DMS153 (cell line): ENCODE measurements around the gene GALK1.
A peak's percentile ranks its signal among the peaks of the same experiment; 100 is the strongest.
"Not testable (repeated sequence)": the region's sequence is repeated elsewhere in the genome, so short reads cannot be mapped to it uniquely, and the experiment has no call there.

ENCODE experiments used
- DNase-seq: peaks from one replicate; lab custom pipeline; 2025; lab: John Stamatoyannopoulos, UW

The GALK1 gene

DNA sequence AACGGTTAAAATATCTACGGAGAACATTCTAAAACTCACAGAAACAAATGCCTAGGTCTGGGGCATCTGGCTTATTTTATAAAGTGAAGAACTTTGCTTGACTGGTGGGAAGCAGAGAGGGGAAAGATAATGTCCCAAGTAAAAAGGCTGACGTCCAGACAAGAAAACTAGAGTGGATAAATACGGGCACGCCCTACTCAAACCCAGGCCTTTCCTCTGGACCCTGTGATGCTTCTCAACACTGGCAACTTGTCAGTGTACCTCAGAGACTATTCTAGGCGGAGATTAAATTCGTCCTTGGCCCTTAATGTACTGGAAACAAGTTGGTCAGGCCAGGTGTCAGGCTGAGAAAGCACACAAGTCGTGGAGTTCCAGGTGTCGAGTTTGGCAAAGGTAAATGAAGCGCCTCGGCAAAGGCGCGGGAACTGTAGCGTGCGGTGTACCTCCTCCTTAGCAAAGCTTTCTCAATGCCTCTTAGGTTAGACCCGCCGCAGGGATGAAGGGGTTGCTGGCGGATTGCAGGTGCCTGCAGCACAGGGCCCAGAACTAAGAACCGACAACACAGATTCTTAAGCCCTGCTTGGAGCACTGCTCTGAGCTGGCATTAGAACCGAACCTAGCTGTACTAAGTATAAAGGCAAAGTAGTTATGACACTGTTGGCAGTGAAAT is 18.9 kb upstream of the GALK1 start:
- no peak for DNase-seq

DNA sequence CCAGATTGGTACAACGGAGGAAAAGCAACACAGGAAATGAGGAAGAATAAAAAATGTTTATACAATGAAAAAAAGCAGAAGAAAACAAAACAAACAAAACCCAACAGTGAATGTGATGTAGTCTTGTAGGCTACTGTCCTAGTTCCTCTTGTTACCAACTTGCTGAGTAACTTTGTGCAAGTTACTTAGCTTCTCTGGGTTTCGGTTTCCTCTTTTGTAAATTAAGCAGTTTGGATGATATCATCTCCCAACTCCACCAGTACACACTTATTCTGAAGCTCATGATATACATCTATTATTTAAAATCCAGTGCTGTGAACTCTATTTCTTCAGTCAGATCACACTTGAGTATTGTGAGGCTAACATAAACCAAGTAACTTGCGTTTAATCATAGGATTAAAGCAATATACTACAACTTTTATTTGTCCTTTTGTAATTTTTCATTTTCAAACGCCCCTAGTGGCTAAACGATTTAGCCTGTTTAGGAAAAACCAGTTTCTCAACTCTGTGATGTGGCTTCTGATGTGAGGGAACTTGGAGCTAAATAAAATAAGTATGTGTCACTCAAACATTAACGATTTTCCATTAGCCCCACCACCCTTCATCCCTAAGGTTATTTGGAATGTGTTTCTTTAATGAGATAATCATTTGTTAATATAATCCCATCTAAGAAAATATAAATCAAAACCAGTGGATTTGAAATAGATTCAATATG is 18.2 kb upstream of the GALK1 start:
- DNase-seq: peak; percentile 60

DNA sequence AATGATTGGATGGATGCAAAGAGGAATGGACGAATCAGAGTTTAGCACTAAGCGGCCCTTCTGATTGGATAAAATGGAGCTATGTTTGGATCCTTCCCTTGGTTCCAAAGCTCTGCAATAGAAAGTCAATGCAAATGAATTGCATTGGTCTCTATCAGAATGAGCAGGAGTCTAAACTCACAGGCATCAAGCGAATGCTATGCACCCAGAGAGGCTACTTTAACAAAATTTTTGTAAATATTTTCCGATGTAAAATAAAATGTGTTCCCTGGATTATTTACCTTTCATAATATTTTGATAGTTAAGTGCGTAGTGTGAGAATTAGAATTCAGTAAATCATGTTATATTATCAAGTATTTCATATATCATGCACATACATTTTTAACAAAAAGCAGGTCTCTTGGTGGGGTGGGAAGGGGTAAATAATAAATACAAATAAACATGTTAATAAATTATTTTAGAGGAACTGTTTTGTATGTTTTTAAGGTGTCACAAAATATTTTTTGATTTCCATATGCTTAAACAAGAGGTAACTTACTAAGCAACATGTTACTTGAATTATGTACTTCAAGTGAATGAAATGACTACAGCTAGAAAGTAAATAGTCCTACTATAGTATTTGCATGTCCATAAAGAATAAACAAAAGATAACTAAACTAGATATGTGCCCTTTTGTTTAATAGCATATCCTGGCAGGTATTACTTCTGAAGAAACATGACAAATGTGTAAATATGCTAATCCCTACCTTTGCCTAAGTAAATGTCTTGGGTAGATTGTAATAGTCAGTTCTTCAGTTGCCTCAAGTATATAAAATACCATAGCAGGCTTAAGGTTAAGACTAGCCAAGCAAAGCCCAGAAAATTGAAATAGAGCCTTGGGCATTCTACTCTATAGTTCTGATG is 15.2 kb upstream of the GALK1 start:
- DNase-seq: no peak

DNA sequence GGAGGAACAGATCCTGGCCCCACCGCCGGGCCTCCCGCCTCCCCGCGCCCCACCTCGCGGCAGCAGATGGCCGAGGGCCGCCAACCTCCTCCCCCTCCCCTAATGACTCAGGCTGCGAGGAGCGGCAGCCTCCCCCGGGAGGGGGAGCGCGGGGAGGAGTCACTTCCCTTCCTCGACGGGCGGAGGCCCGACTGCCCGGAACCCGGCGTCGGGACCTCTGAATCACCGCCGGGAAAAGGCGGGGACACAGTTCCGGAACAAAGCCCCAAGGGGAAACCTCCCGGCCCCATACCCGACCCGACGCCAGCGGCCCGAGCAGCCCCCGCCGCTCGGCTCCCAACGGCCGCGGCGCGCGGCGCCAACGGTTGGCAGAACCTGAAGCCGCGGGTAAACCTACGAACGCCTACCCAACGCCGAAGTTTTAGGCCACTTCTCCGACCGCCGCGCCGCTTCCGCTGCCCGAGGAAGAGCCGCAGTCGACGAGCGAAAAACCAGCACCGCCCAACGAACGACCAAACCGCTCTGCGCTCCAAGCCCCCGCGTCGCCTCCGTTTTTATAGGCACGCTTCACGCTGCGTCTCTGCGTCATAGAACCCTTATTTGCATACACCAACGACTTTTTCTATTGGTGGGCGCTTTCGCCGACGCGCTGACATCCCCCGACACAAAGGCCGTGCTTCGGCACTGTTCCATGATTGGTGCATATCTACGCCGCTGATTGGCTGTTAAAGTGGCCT is 14.4 kb upstream of the GALK1 start:
- DNase-seq: peak; percentile 100

DNA sequence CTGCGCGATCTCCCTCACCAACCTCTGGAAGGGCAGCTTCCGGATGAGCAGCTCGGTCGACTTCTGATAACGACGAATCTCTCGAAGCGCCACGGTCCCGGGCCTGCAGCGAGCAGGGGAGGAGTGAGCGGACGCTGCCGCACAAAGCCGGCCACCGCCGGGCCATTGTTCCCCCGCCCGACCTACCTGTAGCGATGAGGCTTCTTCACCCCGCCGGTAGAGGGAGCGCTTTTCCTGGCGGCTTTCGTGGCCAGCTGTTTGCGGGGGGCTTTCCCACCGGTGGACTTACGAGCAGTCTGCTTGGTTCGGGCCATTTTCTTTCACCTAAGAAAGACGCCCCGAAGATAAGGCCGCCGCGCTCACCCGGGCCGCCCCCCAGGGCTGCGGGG is 13.9 kb upstream of the GALK1 start:
- no peak for DNase-seq

DNA sequence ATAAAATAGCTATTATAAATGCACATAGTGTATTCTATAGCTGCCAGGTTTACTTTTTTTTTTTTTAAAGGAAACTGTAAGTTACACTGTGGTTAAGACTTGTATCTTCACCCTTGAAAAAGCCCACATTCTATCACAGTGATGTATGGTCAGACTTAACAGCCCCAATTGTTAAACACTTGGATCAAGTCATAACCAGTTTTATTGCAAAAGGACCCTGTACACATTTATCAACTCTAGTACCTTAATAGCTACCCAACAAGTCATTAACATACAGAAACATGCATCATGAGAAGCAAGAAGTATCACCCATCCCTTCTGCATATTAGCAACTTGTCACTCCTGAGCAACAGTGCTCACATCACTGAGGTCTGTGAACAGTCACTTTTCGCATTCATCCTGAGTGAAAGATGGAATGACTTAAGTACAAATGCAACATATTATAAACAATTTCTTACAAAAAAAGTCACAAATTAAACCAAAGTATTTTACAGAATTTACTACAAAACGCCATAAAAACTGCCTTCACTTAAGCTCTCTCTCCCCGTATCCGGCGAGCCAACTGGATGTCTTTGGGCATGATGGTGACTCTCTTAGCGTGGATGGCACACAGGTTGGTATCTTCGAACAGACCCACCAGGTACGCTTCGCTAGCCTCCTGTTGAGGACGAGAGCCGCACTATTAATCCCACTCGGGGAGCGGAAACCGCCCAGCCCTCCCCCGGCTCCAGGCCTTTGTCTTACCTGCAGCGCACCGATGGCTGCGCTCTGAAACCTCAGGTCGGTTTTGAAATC is 13.3 kb upstream of the GALK1 start:
- not testable (repeated sequence) for DNase-seq

DNA sequence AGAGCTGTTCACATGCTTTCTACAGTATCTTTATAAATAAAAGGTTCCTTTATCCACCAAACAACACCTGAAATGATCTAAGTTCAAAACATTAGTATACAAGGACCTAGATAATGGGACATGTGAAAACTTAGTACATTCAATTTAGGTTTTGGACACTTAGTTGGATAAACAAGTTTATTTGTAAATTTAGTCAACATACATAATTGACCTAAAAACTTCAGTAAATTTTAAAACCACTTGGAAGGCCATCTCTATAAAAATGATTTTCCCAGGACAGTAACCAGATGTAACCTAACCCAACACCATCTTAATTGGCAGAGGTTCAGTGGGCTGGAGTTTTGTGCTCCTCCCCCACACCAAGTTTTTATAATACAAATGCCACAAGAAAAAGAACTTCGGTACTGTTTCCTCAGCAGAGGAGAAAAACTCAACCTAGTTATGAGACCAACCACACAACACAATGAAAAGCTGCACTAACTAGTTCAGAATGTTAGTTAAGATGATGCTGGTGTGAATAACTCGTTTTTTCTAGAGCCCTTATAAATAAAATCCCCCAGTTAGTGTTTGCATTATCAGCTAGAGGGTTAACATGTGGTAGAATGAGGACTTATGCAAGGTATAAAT is 12.4 kb upstream of the GALK1 start:
- DNase-seq: no peak

DNA sequence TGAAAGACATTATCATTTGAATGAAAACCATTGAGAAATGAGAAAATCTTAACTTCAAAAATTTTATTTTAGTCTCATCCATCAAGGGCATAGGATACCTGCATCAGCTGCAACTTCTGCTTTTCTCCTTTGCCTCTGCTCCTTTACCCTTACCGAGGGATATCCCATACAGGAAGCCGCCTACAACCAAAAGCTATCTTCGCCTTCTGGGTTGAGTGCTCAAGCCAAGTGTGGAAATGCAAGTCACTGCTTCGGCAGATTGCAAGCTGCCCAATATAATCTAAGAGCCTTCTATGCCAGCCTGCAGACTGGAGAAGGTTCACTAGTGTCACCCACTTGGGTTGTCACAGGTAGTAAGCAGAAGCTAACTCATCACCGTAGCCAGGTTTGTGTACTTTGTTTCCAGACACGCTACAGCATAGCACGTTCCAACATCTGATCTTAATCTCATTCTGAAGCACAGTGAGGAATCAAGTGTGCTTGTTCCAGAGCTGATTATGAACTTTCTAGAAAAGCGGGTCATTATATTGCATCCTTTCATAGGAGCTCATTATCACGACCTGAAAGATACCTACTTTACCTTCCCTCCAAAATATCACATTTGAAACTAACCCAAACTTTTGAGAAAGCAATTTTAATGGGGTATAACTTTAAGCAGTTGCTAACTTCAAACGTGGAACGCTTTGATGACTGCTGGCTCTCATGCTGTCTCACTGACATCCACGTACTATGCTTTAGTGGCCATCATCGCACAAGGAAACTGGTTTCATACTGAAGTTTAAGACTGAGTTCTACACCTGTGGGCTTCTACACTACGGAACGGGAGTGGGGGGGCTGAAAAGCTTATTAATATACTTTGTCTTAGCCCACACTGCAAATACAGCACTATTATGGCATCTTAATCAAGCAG is 11.6 kb upstream of the GALK1 start:
- no peak for DNase-seq

DNA sequence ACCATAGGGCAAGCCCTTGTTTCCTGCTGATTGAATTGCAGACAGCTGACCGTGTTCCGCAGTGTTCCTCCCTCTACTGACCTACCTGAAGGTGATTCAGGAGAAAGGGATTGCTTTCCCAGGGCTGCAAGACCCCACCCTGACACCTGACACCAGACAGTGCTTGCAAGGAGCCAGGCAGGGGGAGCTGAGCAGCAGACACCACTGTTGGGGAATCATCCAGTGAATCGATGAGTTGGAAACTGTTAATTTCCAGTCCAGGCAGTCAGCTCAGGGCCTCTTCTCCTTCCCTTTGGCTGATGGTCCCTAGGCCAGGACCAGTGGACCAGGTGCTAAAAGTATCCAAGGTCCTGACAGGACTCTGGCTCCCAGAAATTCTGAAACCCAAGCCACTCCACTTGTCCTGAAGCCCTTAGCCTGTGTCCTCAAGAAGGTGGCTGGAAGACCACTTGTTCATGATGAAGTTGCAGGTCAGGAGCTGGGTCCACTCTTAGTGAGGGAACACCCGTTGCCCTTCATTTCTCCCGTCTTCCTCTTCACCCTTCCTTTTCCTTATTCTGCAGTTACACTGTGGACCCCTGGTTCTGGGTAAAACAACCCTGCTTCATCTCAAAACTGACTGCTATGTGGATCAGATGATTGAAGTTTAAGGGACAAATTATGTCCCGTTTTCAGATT is 10.1 kb upstream of the GALK1 start:
- no peak for DNase-seq

DNA sequence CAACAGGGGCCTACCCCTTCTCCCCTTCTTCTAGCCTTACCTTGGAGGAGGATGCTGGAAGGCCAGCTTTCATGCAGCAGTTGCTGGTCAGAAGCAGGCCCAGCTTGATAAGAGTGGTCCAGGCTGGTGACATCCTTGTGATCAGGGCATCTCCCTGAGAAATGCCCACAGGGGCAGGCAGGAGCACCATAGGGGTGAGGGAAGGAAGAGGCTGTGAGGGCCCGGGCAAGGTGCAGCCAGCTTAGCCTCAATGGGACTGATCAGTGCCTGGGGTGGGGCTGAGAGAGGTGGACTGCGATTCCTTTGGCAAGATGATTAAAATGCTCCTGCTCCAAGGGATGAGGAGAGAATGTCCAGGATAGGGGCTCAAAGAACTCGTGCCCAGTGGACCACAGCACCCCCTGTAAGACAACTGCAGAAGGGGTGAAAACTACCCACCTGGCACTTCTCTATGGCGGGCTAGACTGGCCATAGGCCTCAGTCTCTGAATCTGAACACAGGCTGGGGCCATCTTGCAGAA is 9.5 kb upstream of the GALK1 start:
- DNase-seq: no peak

DNA sequence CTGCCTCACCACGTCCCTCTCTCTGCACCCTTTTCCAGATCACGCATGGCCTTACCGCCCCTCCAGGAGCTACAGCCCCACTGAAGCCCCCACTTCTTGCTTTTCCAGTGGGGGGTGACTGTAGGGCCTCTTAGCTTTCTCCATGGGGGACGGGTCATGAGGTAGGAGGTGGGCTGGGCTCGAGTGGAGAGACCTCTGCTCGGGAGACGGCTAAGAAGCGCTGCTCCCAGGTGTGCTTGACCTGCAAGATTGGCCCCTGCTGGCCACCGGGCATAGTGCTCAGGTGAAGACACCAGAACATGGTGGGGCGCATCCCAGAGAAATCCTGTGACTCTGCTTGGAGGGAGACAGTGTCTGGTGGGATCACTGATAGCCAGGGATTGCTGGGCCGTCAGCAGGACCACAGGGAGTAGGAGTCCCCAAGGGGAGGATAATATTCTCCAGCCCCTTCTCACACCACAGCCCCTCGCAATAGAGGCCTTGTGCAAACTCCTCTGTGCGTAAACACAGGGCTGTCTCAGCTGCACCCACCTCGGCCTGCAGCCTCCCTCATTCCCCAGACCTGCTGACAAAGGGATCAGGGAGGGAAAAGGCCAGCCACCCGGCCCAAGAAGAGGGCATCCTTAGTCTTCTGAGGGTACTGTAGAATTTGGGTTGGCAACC is 8.9 kb upstream of the GALK1 start:
- DNase-seq: no peak

DNA sequence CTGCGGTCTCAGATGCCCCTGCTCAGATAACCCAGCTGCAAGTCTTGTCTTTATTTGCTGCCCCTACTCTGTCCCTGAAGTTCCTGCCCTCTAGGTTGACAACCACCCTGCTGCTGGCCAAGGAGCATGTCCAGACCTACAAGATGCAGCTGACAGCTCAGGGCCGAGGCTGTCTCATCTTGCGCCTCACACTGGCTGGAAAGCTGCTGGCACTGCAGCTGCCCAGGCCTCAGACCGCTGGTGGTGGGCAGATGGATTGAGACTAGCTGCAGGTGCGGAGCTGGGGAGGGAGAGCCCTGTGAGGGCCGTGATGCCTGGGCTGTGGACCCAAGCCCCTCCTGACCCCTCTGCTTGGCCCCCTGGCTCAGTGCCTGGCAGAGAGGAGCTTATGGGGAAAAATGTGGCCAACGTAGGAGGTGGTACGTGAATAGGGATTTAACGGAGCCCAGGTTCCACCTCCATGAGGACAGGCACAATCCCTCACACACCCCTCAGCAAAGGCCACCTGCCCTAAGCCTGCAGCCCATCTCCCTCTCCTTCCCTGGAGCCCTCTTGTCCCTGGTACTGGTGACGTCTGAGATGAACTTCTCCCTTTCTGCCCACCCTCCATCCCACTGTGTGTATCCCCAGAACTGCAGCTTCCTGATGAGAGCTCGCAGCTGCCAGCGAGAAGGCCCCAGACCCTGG is 8.3 kb upstream of the GALK1 start:
- DNase-seq: no peak

DNA sequence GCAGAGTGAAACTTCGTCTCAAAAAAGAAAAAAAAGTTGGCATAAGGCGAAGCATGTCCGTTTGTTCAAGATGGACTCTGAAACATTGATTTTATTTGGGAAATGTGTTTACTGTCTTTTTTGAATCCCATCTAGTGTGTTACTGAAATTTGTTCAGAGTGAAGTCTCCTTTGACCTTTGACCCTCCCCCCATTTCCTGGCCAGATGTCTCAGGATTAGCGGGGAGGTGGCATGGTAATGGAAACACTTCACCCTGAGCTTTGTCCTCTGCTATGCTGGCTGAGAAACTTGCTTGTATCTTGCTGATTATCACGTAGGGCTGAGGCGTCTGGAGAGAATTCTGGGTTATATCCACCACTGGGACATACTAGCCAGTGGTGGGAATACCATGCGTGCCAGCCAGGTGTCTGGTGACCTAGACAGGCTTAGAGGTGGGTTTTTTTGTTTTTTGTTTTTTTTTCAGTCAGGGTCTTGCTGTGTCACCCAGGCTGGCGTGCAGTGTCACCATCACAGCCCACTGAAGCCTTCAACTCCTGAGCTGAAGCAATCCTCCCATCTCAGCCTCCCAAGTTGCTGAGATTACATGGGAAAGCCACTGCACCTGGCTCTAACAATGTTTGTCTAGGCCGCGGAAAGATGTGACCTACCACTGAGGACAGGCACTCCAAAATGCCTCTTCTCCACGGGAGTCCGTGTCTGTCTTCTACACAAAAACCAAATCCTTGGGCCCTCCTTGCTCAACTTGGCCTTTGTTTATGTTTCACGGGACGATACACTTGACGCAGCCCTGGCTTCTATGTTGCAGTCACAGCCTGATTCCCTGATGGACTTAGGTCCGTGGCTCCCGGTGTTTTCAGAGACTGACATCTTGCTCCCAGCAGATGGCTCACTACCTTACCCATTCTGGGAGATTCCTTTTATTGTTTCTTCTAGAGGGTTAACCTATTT is 6.6 kb upstream of the GALK1 start:
- peak; percentile 24 for DNase-seq

DNA sequence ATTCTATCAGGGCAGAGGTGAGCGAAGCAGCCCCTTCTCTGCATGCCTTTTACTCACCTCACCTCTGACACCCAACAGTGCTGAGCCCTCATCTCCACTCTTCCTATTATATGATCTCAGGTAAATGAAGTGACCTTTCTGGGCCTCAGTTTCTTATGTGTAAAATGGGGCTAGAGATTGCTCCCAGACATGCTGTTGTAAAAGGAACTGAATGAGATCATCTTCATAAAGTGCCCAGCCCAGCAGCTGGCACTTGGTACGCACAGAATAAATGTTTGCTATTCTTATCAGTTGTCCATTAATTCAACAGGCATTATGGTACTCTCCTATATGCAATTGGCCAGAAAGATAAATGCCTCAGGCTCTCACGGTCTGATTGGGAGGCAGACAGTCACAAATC is 4.5 kb upstream of the GALK1 start:
- DNase-seq: peak; percentile 89

DNA sequence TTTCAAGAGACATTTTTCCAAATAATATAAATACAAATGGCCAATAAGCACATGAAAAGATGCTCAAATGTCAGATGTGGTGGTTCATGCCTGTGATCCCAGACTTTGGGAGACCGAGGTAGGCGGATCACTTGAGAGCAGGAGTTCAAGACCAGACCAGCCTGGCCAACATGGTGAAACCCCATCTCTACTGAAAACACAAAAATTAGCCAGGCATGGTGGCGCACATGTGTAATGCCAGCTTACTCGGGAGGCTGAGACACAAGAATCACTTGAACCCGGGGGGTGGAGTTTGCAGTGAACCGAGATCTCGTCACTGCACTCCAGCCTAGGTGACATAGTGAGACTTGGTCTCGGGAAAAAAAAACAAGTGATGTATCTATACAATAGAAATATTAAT is 2.9 kb upstream of the GALK1 start:
- no peak for DNase-seq

DNA sequence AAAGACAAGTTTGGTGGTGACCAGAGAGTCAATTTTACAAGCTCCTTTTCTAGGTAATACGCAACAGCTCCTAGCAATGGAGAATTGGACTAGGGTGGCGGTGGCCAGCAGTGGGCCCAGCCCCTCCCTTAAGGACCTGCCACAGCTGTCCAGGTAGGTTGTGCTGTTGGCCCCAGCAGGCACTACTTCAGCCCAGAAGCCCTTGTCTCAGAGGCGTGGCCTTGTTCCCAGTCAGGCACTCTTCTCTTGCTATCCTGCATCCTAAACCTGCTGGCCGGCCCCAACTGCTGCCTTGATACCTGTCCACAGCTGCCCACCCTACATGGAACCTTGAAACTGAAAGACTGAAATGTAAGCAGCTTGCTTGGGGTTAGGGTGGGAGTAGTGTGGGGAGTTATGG is 989 bp upstream of the GALK1 start:
- DNase-seq: no peak

DNA sequence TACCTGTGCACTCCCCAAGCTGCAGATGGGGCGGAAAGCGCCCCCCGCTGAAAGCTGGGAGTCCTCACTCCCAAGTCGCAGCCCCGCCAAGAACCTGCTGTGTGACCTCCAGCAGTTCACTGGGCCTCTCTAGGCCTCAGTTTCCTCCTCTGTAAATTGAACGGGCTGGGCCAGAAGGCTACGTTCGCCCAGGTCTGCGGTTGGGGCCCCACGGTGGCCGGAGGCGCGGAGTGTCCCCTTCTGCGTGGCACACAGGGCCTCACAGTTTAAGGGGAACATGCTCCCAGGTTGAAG is 628 bp downstream of the GALK1 start:
- no peak for DNase-seq
